H1 (cell line): ENCODE data around the gene DDX3X. TPM values are rescaled to one million over a fixed set of nuclear protein-coding genes. Genes with fewer than 3 reads are reported as not detected.

ENCODE experiments used
- CTCF ChIA-PET: fragments of 300-600 bp; sonication (Branson Sonifier 250); formaldehyde crosslinking; loops from one replicate; lab custom pipeline; 2021; ENCODE audit not compliant: partially characterized antibody; lab: Charles Lee
- POLR2A ChIA-PET: fragments of 300-600 bp; sonication (Branson Sonifier 250); formaldehyde crosslinking; loops from one replicate; lab custom pipeline; 2021; ENCODE audit warnings: inconsistent platforms; ENCODE audit not compliant: partially characterized antibody; lab: Charles Lee
- DNase-seq, 2 experiments: peaks; one replicate each; pipeline versions ENCODE4 v3.0.0 to v3.0.0-alpha.2; 2010 to 2022; ENCODE audit warnings: low spot score in 2 of 2, low read depth in 1 of 2, mixed read lengths in 1 of 2
- FAIRE-seq: peaks from 2 replicates; lab custom pipeline; 2011; peaks lifted over from hg19 to GRCh38; lab: Jason Lieb, UNC
- H2AFZ ChIP-seq: 2 replicates; pipeline ENCODE4 v1.8.1; 2012; ENCODE audit warnings: low read length, inconsistent platforms
- H2AK5ac ChIP-seq: 2 replicates; pipeline ENCODE4 v1.6.1; 2013; ENCODE audit warnings: low read depth, low read length
- H2BK120ac ChIP-seq: replicated peaks from 2 replicates; pipeline ENCODE3; 2013; ENCODE audit warnings: low read depth, low read length, inconsistent platforms
- H2BK12ac ChIP-seq: 2 replicates; pipeline ENCODE4 v1.6.1; 2013; ENCODE audit warnings: low read depth, low read length
- H2BK15ac ChIP-seq: 2 replicates; pipeline ENCODE4 v1.6.1; 2013; ENCODE audit warnings: low read length
- H2BK20ac ChIP-seq: 2 replicates; pipeline ENCODE4 v1.6.1; 2013; ENCODE audit warnings: low read length
- H2BK5ac ChIP-seq: 2 replicates; pipeline ENCODE4 v1.6.1; 2013; ENCODE audit warnings: low read depth, low read length
- H3K14ac ChIP-seq: 2 replicates; pipeline ENCODE4 v1.6.1; 2013; ENCODE audit warnings: inconsistent platforms; ENCODE audit not compliant: insufficient read length
- H3K18ac ChIP-seq: 2 replicates; pipeline ENCODE4 v1.6.1; 2013; ENCODE audit warnings: low read length; ENCODE audit errors: extremely low read depth
- H3K23ac ChIP-seq: 2 replicates; pipeline ENCODE4 v1.6.1; 2013; ENCODE audit warnings: inconsistent platforms; ENCODE audit not compliant: insufficient read length
- H3K23me2 ChIP-seq: 2 replicates; pipeline ENCODE4 v1.6.1; 2013; ENCODE audit warnings: low read depth, low read length
- H3K27ac ChIP-seq: 2 replicates; pipeline ENCODE4 v1.6.1; 2011; ENCODE audit warnings: low read depth, low read length, inconsistent platforms
- H3K27me3 ChIP-seq, 4 experiments: replicated peaks in 1 of 4; 1 replicate in 1 of 4; 2 replicates in 3 of 4; pipeline versions ENCODE4 v1.6.1 to v1.8.1; 2011 to 2013; ENCODE audit warnings: low read length in 3 of 4, mild to moderate bottlenecking in 3 of 4, inconsistent platforms in 2 of 4, mixed read lengths in 2 of 4, moderate library complexity in 1 of 4; ENCODE audit not compliant: control insufficient read depth in 3 of 4, insufficient read depth in 3 of 4; ENCODE audit errors: extremely low read depth in 1 of 4
- H3K36me3 ChIP-seq, 4 experiments: 2 replicates each; pipeline versions ENCODE4 v1.6.1 to v1.8.1; 2011 to 2013; ENCODE audit warnings: mild to moderate bottlenecking in 4 of 4, low read length in 3 of 4, moderate library complexity in 2 of 4, control low read depth in 1 of 4, inconsistent platforms in 1 of 4; ENCODE audit not compliant: insufficient read depth in 4 of 4, control insufficient read depth in 2 of 4
- H3K4ac ChIP-seq: replicated peaks from 2 replicates; pipeline ENCODE3; 2013; ENCODE audit warnings: low read length, low read depth, mixed read lengths, inconsistent platforms; ENCODE audit not compliant: insufficient read length
- H3K4me1 ChIP-seq, 4 experiments: replicated peaks in 1 of 4; 1 replicate in 1 of 4; 2 replicates in 3 of 4; pipeline versions ENCODE4 v1.6.1 to v1.8.1; 2011 to 2013; ENCODE audit warnings: low read length in 3 of 4, inconsistent platforms in 2 of 4, mixed read lengths in 1 of 4; ENCODE audit not compliant: insufficient read depth in 4 of 4, control insufficient read depth in 3 of 4
- H3K4me2 ChIP-seq, 2 experiments: 2 replicates each; pipeline versions ENCODE4 v1.6.1 to v1.8.1; 2011 to 2013; ENCODE audit warnings: low read depth in 2 of 2, low read length in 2 of 2, control low read depth in 1 of 2, inconsistent platforms in 1 of 2, mild to moderate bottlenecking in 1 of 2; ENCODE audit not compliant: insufficient read depth in 1 of 2
- H3K4me3 ChIP-seq, 4 experiments: fragments of 200-600, 300-600 bp in 1 of 4; sonication (generic), shearing (Covaris generic), sonication (Bioruptor Twin) in 1 of 4; 2 replicates each; pipeline versions ENCODE4 v1.5.1 to v1.8.1; 2011 to 2016; ENCODE audit warnings: low read length in 4 of 4, low read depth in 3 of 4, control low read depth in 2 of 4, inconsistent platforms in 2 of 4, mild to moderate bottlenecking in 2 of 4, mixed read lengths in 1 of 4, moderate library complexity in 1 of 4; ENCODE audit not compliant: insufficient read depth in 2 of 4; ENCODE audit errors: extremely low read depth in 1 of 4
- H3K56ac ChIP-seq: replicated peaks from 2 replicates; pipeline ENCODE3; 2013; ENCODE audit warnings: low read depth, mild to moderate bottlenecking, mixed read lengths, low read length, inconsistent platforms; ENCODE audit not compliant: insufficient read length
- H3K79me1 ChIP-seq: 2 replicates; pipeline ENCODE4 v1.6.1; 2013; ENCODE audit warnings: low read depth, low read length, control low read depth
- H3K79me2 ChIP-seq, 2 experiments: 2 replicates each; pipeline versions ENCODE4 v1.6.1 to v1.8.1; 2012 to 2013; ENCODE audit warnings: low read length in 2 of 2, mild to moderate bottlenecking in 2 of 2, inconsistent platforms in 1 of 2; ENCODE audit not compliant: insufficient read depth in 2 of 2, control insufficient read depth in 1 of 2
- H3K9ac ChIP-seq, 4 experiments: replicated peaks in 1 of 4; 1 replicate in 1 of 4; 2 replicates in 3 of 4; pipeline versions ENCODE4 v1.6.1 to v1.8.1; 2011 to 2013; ENCODE audit warnings: low read depth in 3 of 4, low read length in 3 of 4, control low read depth in 2 of 4, mild to moderate bottlenecking in 2 of 4, moderate library complexity in 2 of 4, inconsistent platforms in 1 of 4; ENCODE audit errors: extremely low read depth in 1 of 4
- H3K9me3 ChIP-seq, 2 experiments: 2 replicates each; pipeline versions ENCODE4 v1.6.1 to v1.8.1; 2012 to 2013; ENCODE audit warnings: mild to moderate bottlenecking in 2 of 2, moderate library complexity in 2 of 2, control low read depth in 1 of 2, inconsistent platforms in 1 of 2, low read depth in 1 of 2, low read length in 1 of 2, mixed read lengths in 1 of 2; ENCODE audit not compliant: insufficient read depth in 2 of 2
- H4K20me1 ChIP-seq, 2 experiments: replicated peaks in 1 of 2; 2 replicates each; pipeline versions ENCODE3 to v1.8.1; 2011 to 2013; ENCODE audit warnings: inconsistent platforms in 2 of 2, low read length in 2 of 2, mild to moderate bottlenecking in 1 of 2; ENCODE audit not compliant: insufficient read depth in 2 of 2, control insufficient read depth in 1 of 2
- H4K5ac ChIP-seq: 2 replicates; pipeline ENCODE4 v1.6.1; 2013; ENCODE audit warnings: low read length, low read depth, mixed read lengths, inconsistent platforms; ENCODE audit not compliant: insufficient read length
- H4K8ac ChIP-seq: 2 replicates; pipeline ENCODE4 v1.8.0; 2013; ENCODE audit warnings: mild to moderate bottlenecking, moderate library complexity, low read length, inconsistent platforms; ENCODE audit not compliant: insufficient read depth; ENCODE audit errors: extremely low read depth
- H4K91ac ChIP-seq: replicated peaks from 2 replicates; pipeline ENCODE3; 2013; ENCODE audit warnings: low read length, mixed read lengths, inconsistent platforms; ENCODE audit not compliant: insufficient read length
- ATF3 ChIP-seq: IDR thresholded peaks from 2 replicates; pipeline ENCODE4 v1.6.1; 2011; ENCODE audit warnings: low read depth, mild to moderate bottlenecking, low read length; ENCODE audit not compliant: insufficient read depth
- EGR1 ChIP-seq: IDR thresholded peaks from 2 replicates; pipeline ENCODE4 v1.6.1; 2011; ENCODE audit warnings: low read depth, low read length, borderline replicate concordance
- HDAC6 ChIP-seq: IDR thresholded peaks from one replicate; pipeline ENCODE4 v1.7.1; 2012; ENCODE audit warnings: low read depth, mild to moderate bottlenecking, inconsistent platforms, low read length, moderate library complexity
- JUN ChIP-seq: IDR thresholded peaks from 2 replicates; pipeline ENCODE4 v1.6.1; 2011; ENCODE audit warnings: low read depth, mild to moderate bottlenecking, improper control_type of control experiment, low read length
- POLR2A ChIP-seq, 2 experiments: IDR thresholded peaks; 1 replicate in 1 of 2; 2 replicates in 1 of 2; pipeline ENCODE4 v1.6.1; 2011; ENCODE audit warnings: low read depth in 2 of 2, low read length in 2 of 2, mild to moderate bottlenecking in 2 of 2; ENCODE audit errors: control extremely low read depth in 1 of 2
- POU5F1 ChIP-seq: IDR thresholded peaks from 2 replicates; pipeline ENCODE4 v1.6.1; 2011; ENCODE audit warnings: low read depth, mild to moderate bottlenecking, low read length, moderate library complexity
- RFX5 ChIP-seq: IDR thresholded peaks from 2 replicates; pipeline ENCODE4 v1.6.1; 2011; ENCODE audit warnings: low read depth, low read length, improper control_type of control experiment, borderline replicate concordance
- RXRA ChIP-seq: IDR thresholded peaks from 2 replicates; pipeline ENCODE4 v1.6.1; 2011; ENCODE audit warnings: low read depth, mild to moderate bottlenecking, low read length, moderate library complexity; ENCODE audit not compliant: insufficient read depth
- SAP30 ChIP-seq: fragments of 300-600 bp; sonication (generic); IDR thresholded peaks from 2 replicates; pipeline ENCODE4 v1.7.1; 2012; ENCODE audit warnings: low read length, moderate library complexity, mild to moderate bottlenecking, inconsistent platforms; ENCODE audit not compliant: insufficient read depth, insufficient replicate concordance
- SP1 ChIP-seq: IDR thresholded peaks from 2 replicates; pipeline ENCODE4 v1.6.1; 2011; ENCODE audit warnings: low read depth, low read length
- SP2 ChIP-seq: IDR thresholded peaks from 2 replicates; pipeline ENCODE4 v1.6.1; 2012; ENCODE audit warnings: mild to moderate bottlenecking, low read length, inconsistent platforms
- SUZ12 ChIP-seq: fragments of 200-600 bp; sonication (generic); IDR thresholded peaks from 2 replicates; pipeline ENCODE4 v1.6.1; 2012; ENCODE audit warnings: mild to moderate bottlenecking, inconsistent platforms, low read length, moderate library complexity, mixed read lengths
- TAF7 ChIP-seq: optimal IDR thresholded peaks from 2 replicates; pipeline ENCODE3; 2011; ENCODE audit warnings: low read depth, mild to moderate bottlenecking, inconsistent platforms, low read length, moderate library complexity, borderline replicate concordance
- WGBS, 2 experiments: shearing (Covaris generic) in 1 of 2; methylation state at CpG; one replicate each; pipeline versions ENCODE4 v1.1.6 to v1.1.7; 2013 to 2015; ENCODE audit warnings: low lambda C conversion rate in 2 of 2, mixed read lengths in 2 of 2, inconsistent platforms in 1 of 2, low coverage in 1 of 2, missing lambda C conversion rate in 1 of 2; ENCODE audit not compliant: insufficient replicate concordance in 2 of 2, insufficient coverage in 1 of 2, insufficient read length in 1 of 2; ENCODE audit errors: extremely low coverage in 1 of 2, missing lambda C conversion rate in 1 of 2; 5-methylcytosine and 5-hydroxymethylcytosine counted together
- polyA plus RNA-seq, 7 experiments: library from polyadenylated mRNA; depleted of rRNA in 3 of 7; stranded (reverse) in 5 of 7; unstranded in 2 of 7; fragments of >200 nt in 5 of 7; fragments of 200-250 nt in 2 of 7; gene quantifications; 1 replicate in 5 of 7; 2 replicates in 1 of 7; 4 replicates in 1 of 7; pipeline versions ENCODE4 v1.2.1 to v1.2.3, GENCODE V29; 2011 to 2013; ENCODE audit warnings: missing spikeins in 2 of 7, mixed read lengths in 2 of 7
- total RNA-seq: library from RNA; stranded (reverse); fragmentation: NEBNext Ultra II Directional; extraction: Animal tissue kit (Norgen Biotek cat#: 25700); gene quantifications from 2 replicates; pipeline ENCODE4 v1.2.1, GENCODE V29; 2021

The DDX3X gene
- total and polyA plus RNA-seq, 2 of the 8 experiments (the other 6 are each of a cell fraction or from before 2014, with no cell fraction given) = 39.4 to 291 TPM

- no peak for FAIRE-seq
- no peak overlapping the region for H3K4ac ChIP-seq
- no peak overlapping the region; the same call in 1 of the 2 replicates for H3K18ac ChIP-seq
- H3K27ac ChIP-seq = no peak overlapping the region
- H3K14ac ChIP-seq = no peak overlapping the region
- DNase-seq = peak in 1 of 2 experiments; percentile 17
- ChIA-PET CTCF (interaction anchor here (0.7 kb wide), 1 partner anchor 12 kb away, joined by 3 read pairs; no protein-coding TSS in a partner anchor), POLR2A (no interaction called here)
- H3K56ac ChIP-seq = no peak overlapping the region
- H3K9ac ChIP-seq = no peak overlapping the region
- H2AK5ac ChIP-seq = no peak overlapping the region
- no peak overlapping the region for H2BK120ac ChIP-seq
- no peak overlapping the region for H4K91ac ChIP-seq
- peaks cover 0 to 4% (median 2%) of the 10 kb centered on the region in 4 experiments; a peak in 4 of 7 replicates for H3K4me1 ChIP-seq
- WGBS, 2 experiments = 83% methylated on average over 3 of the region's 5 CpGs; no CpG with 5 or more reads in 1 of the 2 experiments
- H3K23me2 ChIP-seq = no peaks in the 10 kb centered on the region
- no peak overlapping the region for H3K23ac ChIP-seq
- no peak overlapping the region for H4K8ac ChIP-seq
- no peaks in the 10 kb centered on the region for H3K9me3 ChIP-seq
- no peaks in the 10 kb centered on the region for H3K36me3 ChIP-seq
- no peaks in the 10 kb centered on the region for H3K79me2 ChIP-seq
- no peak overlapping the region for H2BK12ac ChIP-seq
- H4K5ac ChIP-seq = no peak overlapping the region
- no peak overlapping the region for H2AFZ ChIP-seq
- H2BK5ac ChIP-seq = no peak overlapping the region
- no peak overlapping the region for H2BK15ac ChIP-seq
- no peaks in the 10 kb centered on the region for H3K27me3 ChIP-seq
- H3K79me1 ChIP-seq = no peaks in the 10 kb centered on the region
- H2BK20ac ChIP-seq = no peak overlapping the region
- H3K4me2 ChIP-seq = no peak overlapping the region
- no peak overlapping the region for H3K4me3 ChIP-seq
- no peaks in the 10 kb centered on the region for H4K20me1 ChIP-seq
- TF ChIP-seq SUZ12 (no peak), RXRA (no peak), SAP30 (no peak), HDAC6 (no peak), POLR2A (IDR thresholded peaks at IDR 0.05; ENCODE audit: control extremely low read depth in 1 of 2, low read depth in 2 of 2, low read length in 2 of 2) (no peak), RFX5 (no peak), SP1 (no peak), POU5F1 (no peak), ATF3 (no peak), EGR1 (no peak), SP2 (no peak), JUN (no peak), TAF7 (no peak)
Observed at GRCh38 chrX:41381685-41382084, 47.7 kb downstream of the DDX3X start.
